Measurements from ENCODE around the gene LPCAT3. TPM values are rescaled to one million over a fixed set of nuclear protein-coding genes. Genes with fewer than 3 reads are reported as not detected.

The LPCAT3 gene
- total RNA-seq, 4 donors from 2014 or later: 18.2 to 230 (median 179) TPM

DNA sequence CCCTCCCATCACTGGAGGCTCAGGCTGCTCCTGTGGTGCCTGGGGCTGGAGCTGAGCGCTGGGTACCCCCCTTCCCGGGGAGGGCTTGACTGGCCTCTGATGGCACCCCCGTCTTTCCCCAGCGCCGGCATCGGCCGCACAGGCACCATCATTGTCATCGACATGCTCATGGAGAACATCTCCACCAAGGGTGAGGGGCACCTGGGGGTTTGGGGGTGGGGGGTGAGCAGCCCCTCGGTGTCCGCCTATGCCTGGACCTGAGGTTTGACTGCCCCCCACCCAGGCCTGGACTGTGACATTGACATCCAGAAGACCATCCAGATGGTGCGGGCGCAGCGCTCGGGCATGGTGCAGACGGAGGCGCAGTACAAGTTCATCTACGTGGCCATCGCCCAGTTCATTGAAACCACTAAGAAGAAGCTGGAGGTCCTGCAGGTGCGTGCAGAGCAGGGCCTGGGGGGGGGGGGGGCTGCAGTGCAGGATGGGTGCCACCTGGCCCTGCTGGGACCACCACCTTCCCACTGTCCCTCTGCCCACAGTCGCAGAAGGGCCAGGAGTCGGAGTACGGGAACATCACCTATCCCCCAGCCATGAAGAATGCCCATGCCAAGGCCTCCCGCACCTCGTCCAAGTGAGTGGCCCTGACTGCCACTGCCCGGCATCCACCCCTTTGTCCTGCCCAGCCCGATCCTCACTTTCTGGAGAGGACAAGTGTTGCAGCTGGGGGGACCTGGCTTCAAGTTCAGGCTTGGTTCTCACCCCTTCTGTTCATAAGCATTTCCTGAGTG lies 58.3 kb downstream of the LPCAT3 start:
- H3K27me3 ChIP-seq: no peaks in the 10 kb centered on the region
- peaks cover 0 to 22% (median 0%) of the 10 kb centered on the region in 3 donors for H3K36me3 ChIP-seq
- H3K27ac ChIP-seq: peak overlapping the region; percentile 65 to 100 (median 93)
- DNase-seq: peak in 1 of 3 donors; percentile 48
- H3K9me3 ChIP-seq: no peaks in the 10 kb centered on the region
- peaks cover 9 to 73% (median 60%) of the 10 kb centered on the region in 4 donors for H3K4me1 ChIP-seq
- H3K4me3 ChIP-seq: peak overlapping the region in 2 of 4 donors; percentile 16 to 32
- TF ChIP-seq, protein P1, sequence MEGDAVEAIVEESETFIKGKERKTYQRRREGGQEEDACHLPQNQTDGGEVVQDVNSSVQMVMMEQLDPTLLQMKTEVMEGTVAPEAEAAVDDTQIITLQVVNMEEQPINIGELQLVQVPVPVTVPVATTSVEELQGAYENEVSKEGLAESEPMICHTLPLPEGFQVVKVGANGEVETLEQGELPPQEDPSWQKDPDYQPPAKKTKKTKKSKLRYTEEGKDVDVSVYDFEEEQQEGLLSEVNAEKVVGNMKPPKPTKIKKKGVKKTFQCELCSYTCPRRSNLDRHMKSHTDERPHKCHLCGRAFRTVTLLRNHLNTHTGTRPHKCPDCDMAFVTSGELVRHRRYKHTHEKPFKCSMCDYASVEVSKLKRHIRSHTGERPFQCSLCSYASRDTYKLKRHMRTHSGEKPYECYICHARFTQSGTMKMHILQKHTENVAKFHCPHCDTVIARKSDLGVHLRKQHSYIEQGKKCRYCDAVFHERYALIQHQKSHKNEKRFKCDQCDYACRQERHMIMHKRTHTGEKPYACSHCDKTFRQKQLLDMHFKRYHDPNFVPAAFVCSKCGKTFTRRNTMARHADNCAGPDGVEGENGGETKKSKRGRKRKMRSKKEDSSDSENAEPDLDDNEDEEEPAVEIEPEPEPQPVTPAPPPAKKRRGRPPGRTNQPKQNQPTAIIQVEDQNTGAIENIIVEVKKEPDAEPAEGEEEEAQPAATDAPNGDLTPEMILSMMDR (IDR thresholded peaks at IDR 0.05): no peak
- no peak for TF ChIP-seq POLR2A (IDR thresholded peaks at IDR 0.05)

DNA sequence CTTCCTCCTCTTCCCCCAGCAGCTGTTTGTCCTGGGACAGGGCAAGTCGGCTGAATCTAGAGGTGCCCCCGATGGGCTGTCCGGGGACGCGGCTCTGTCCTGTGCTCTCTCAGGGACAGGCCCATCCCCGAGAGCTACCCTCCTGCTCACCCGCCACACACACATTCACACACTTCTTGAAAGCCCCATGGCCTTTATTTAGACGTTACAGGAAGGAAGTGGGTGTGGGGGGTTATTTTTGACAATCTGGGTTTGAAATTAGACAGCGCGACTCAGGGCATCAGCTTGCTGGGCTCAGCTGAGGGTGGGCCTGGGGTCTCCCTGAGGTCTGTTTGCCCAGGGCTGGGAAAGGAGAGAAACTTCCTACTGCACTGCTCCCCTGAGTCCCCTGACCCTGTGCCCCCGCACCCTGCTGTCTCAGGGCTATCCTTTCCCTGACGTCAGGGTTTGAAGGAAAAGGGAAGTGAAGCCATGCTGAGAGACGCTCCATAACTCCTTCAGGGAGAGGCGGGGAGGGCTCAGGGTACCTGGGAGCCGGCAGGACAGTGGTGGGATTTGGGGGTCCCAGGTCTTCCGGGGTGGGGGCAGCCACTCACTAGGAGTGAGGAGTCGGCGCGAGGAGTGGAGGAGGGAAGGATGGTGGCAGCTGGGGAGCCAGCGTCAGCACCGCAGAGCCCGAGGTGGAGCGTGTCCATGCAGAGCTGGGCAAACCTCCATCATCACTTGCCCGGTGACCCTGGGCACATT lies 59.0 kb downstream of the LPCAT3 start:
- peak in 1 of 2 donors; percentile 34 for TF ChIP-seq POLR2A (IDR thresholded peaks at IDR 0.05)
- TF ChIP-seq, protein P1 (IDR thresholded peaks at IDR 0.05): no peak
- Histone ChIP-seq H3K9me3 (no peaks in the 10 kb centered on the region), H3K36me3 (peaks cover 0 to 17% (median 0%) of the 10 kb centered on the region in 3 donors), H3K4me3 (peak overlapping the region in 2 of 4 donors; percentile 16 to 32), H3K27me3 (no peaks in the 10 kb centered on the region), H3K27ac (peak overlapping the region; percentile 64 to 100 (median 77)), H3K4me1 (peaks cover 9 to 76% (median 62%) of the 10 kb centered on the region in 4 donors)
- DNase-seq: peak; percentile 51 to 91 (median 87)

DNA sequence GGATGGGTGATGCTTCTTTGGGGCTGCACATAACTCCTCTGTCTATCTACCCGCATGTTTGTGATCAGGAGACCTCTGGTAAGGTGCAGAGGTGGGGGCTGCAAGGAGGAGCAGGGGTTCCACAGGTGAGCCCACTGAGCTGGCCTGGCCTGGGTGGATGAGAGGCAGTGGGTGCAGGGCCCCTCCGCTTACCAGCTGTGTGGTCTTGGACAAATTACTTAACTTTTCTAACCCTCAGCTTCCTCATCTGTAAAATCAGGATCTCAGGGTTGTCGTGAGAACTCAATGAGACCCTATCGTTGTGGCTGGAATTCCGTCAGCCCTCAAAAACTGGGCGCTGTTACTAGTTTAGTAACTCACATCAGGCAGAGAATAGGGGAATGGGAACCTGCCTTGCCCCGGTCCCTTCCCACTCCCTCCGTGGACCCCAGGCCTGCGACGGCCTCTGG lies 59.6 kb downstream of the LPCAT3 start:
- Histone ChIP-seq H3K27me3 (no peaks in the 10 kb centered on the region), H3K4me1 (peaks cover 9 to 77% (median 65%) of the 10 kb centered on the region in 4 donors), H3K27ac (peak overlapping the region; percentile 64 to 100 (median 77)), H3K4me3 (peak overlapping the region in 2 of 4 donors; percentile 6 to 32), H3K9me3 (no peaks in the 10 kb centered on the region), H3K36me3 (peaks cover 0 to 17% (median 0%) of the 10 kb centered on the region in 3 donors)
- no peak for DNase-seq
- TF ChIP-seq POLR2A (IDR thresholded peaks at IDR 0.05): no peak
- TF ChIP-seq, protein P1 (IDR thresholded peaks at IDR 0.05): no peak

DNA sequence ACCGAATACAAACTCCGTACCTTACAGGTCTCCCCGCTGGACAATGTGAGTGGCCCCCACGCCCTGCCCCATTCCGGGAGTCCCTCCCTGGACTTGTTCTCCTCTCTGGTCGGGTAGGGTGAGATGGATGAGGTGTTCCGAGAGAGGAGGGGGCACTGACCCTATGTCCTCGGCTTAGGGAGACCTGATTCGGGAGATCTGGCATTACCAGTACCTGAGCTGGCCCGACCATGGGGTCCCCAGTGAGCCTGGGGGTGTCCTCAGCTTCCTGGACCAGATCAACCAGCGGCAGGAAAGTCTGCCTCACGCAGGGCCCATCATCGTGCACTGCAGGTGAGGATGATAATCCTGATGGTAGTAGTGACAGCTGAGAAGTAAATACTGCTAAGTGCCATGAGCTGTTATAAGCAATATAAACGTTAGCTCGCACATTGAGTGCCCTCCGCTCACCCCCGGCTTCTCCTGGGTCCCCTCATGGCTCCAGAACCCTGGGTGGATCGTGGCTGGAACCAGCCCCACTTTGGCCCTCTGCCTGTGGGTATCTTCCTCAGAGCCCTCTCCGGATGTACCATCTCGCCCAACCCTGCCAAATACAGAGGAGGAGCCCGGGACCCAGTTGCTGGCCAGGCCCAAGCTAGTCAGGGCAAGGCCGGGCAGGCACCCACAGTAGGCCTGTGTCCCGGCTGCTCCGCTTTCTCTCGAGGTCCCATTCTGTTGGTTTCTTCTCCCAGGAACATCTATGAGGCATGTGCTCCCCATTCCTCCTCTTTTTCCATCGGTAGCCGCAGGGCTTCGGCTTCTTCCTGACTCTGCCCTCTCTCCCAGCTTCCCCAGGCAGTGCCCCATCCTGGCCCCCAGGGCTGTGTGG lies 60.3 kb downstream of the LPCAT3 start:
- TF ChIP-seq, protein P1 (IDR thresholded peaks at IDR 0.05): no peak
- TF ChIP-seq POLR2A (IDR thresholded peaks at IDR 0.05): no peak
- Histone ChIP-seq H3K36me3 (peaks cover 0 to 17% (median 0%) of the 10 kb centered on the region in 3 donors), H3K4me3 (peak overlapping the region in 1 of 4 donors; percentile 32), H3K27ac (peak overlapping the region; percentile 64 to 100 (median 77)), H3K4me1 (peaks cover 9 to 77% (median 65%) of the 10 kb centered on the region in 4 donors), H3K27me3 (no peaks in the 10 kb centered on the region), H3K9me3 (no peaks in the 10 kb centered on the region)
- no peak for DNase-seq
